Measurements from ENCODE around the gene MARCHF4. TPM values are rescaled to one million over a fixed set of nuclear protein-coding genes. Genes with fewer than 3 reads are reported as not detected.

MARCHF4 gene
- polyA plus RNA-seq, 1 donor (not counting 4 experiments of a cell fraction or from before 2014, with no cell fraction given), result 5.3 TPM

GRCh38 chr2:216418981-216419380, 46.7 kb upstream of the MARCHF4 start:
- Histone ChIP-seq H3K9me3 (ENCODE audit: control insufficient read depth, low read depth, low read length) (no peaks in the 10 kb centered on the region), H3K4me2 (ENCODE audit: control insufficient read depth, extremely low read depth, insufficient read depth, low read depth, low read length) (no peak overlapping the region), H3K9ac (ENCODE audit: control insufficient read depth, extremely low read depth, insufficient read depth, low read length) (no peak overlapping the region), H2AFZ (ENCODE audit: control insufficient read depth, low read length) (no peak overlapping the region), H3K36me3 (ENCODE audit: control insufficient read depth in 2 of 2, extremely low read depth in 1 of 2, insufficient read depth in 2 of 2, low read length in 2 of 2) (peaks cover 44 to 47% of the 10 kb centered on the region in 2 experiments), H3K79me2 (ENCODE audit: control insufficient read depth, insufficient read depth, low read length) (no peaks in the 10 kb centered on the region), H3K4me1 (ENCODE audit: control insufficient read depth, extremely low read depth, insufficient read depth, low read length) (no peaks in the 10 kb centered on the region), H4K20me1 (ENCODE audit: control insufficient read depth, extremely low read depth, insufficient read depth, low read length) (no peaks in the 10 kb centered on the region), H3K27ac (ENCODE audit: control insufficient read depth, insufficient read depth, low read length) (no peak overlapping the region), H3K4me3 (ENCODE audit: control insufficient read depth in 2 of 3, extremely low read depth in 1 of 3, insufficient read depth in 2 of 3, low read depth in 1 of 3, low read length in 3 of 3) (no peak overlapping the region), H3K9me1 (ENCODE audit: control insufficient read depth, extremely low read depth, insufficient read depth, low read length) (no peaks in the 10 kb centered on the region), H3K27me3 (ENCODE audit: control insufficient read depth, extremely low read depth, insufficient read depth, low read length) (no peaks in the 10 kb centered on the region)
- no peak for FAIRE-seq
- dilution Hi-C loops (cut with MboI; ENCODE audit: extremely low pct_ligation_motif_present, low sequenced_read_pairs), result no loop called here
- TF ChIP-seq EZH2 (IDR thresholded peaks at IDR 0.05; ENCODE audit: low read length) (no peak), CTCF (optimal IDR thresholded peaks at IDR 0.05 in 1 of 3, IDR thresholded peaks at IDR 0.05 in 1 of 3, conservative IDR thresholded peaks at IDR 0.05 in 1 of 3; ENCODE audit: extremely low read depth in 1 of 3, insufficient read depth in 2 of 3, low read length in 3 of 3) (no peak)
- no peak for DNase-seq (ENCODE audit: low read depth, low spot score)

GRCh38 chr2:216416571-216417307, 44.5 kb upstream of the MARCHF4 start:
- TF ChIP-seq EZH2 (IDR thresholded peaks at IDR 0.05; ENCODE audit: low read length), result no peak
- Histone ChIP-seq H3K4me2 (ENCODE audit: control insufficient read depth, extremely low read depth, insufficient read depth, low read depth, low read length) (no peak overlapping the region), H3K27me3 (ENCODE audit: control insufficient read depth, extremely low read depth, insufficient read depth, low read length) (no peaks in the 10 kb centered on the region), H3K36me3 (ENCODE audit: control insufficient read depth in 2 of 2, extremely low read depth in 1 of 2, insufficient read depth in 2 of 2, low read length in 2 of 2) (peaks cover 29 to 30% of the 10 kb centered on the region in 2 experiments), H3K4me3 (ENCODE audit: control insufficient read depth in 2 of 3, extremely low read depth in 1 of 3, insufficient read depth in 2 of 3, low read depth in 1 of 3, low read length in 3 of 3) (no peak overlapping the region), H3K27ac (ENCODE audit: control insufficient read depth, insufficient read depth, low read length) (no peak overlapping the region), H3K9me3 (ENCODE audit: control insufficient read depth, low read depth, low read length) (no peaks in the 10 kb centered on the region), H3K79me2 (ENCODE audit: control insufficient read depth, insufficient read depth, low read length) (peaks cover 7% of the 10 kb centered on the region), H3K9ac (ENCODE audit: control insufficient read depth, extremely low read depth, insufficient read depth, low read length) (no peak overlapping the region), H4K20me1 (ENCODE audit: control insufficient read depth, extremely low read depth, insufficient read depth, low read length) (no peaks in the 10 kb centered on the region), H3K4me1 (ENCODE audit: control insufficient read depth, extremely low read depth, insufficient read depth, low read length) (no peaks in the 10 kb centered on the region), H3K9me1 (ENCODE audit: control insufficient read depth, extremely low read depth, insufficient read depth, low read length) (no peaks in the 10 kb centered on the region), H2AFZ (ENCODE audit: control insufficient read depth, low read length) (no peak overlapping the region)
- dilution Hi-C loops (cut with MboI; ENCODE audit: extremely low pct_ligation_motif_present, low sequenced_read_pairs), result no loop called here
- DNase-seq (ENCODE audit: low read depth, low spot score) (no peak), FAIRE-seq (no peak)
